Amniotic stem cell (primary cell): ENCODE results near the gene BSN.

ENCODE experiments used
- DNase-seq: peaks from one replicate; lab custom pipeline; 2025; lab: John Stamatoyannopoulos, UW

BSN gene

GRCh38 chr3:49656541-49657112 is 102.3 kb downstream of the BSN start:
- DNase-seq: no peak

DNA sequence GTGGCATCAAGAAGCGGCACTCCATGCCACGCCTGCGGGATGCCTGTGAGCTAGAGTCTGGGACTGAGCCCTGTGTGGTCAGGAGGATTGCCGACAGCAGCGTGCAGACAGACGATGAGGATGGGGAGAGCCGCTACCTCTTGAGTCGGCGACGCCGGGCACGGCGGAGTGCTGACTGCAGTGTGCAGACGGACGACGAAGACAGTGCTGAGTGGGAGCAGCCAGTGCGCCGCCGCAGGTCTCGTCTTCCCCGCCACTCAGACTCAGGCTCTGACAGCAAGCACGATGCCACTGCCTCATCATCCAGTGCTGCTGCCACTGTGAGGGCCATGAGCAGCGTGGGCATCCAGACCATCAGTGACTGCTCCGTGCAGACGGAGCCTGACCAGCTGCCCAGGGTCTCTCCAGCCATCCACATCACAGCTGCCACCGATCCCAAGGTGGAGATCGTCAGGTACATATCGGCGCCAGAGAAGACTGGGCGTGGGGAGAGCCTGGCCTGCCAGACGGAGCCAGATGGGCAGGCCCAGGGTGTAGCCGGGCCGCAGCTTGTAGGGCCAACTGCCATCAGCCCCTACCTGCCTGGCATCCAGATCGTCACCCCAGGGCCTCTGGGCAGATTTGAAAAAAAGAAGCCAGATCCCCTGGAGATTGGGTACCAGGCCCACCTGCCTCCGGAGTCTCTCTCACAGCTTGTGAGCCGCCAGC is 103.1 kb downstream of the BSN start:
- no peak for DNase-seq

GRCh38 chr3:49658711-49659110 is 104.4 kb downstream of the BSN start:
- no peak for DNase-seq

DNA sequence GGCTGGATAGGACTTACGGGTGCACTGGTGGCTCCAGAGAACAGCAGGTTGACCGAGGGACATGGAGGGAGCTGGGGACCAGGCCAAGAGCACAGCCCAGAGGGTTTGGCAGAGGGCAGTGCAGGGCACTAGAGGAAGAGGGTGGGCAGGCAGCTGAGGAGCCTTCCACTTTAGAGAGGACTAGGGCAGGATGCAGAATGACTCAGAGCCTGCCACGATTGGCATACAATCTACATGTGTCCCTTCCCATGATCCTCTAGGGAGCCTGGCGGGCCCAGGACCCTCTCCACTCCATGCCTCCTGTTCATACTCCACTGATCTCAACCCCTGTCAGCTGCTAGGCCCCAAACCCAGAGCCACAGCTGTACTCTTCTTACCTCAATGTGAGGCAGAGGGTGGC is 105.5 kb downstream of the BSN start:
- DNase-seq: no peak

- DNase-seq: no peak
Measured at GRCh38 chr3:49661281-49661680, 107.0 kb downstream of the BSN start.

- DNase-seq: no peak
Measured at GRCh38 chr3:49662021-49662420, 107.7 kb downstream of the BSN start.

DNA sequence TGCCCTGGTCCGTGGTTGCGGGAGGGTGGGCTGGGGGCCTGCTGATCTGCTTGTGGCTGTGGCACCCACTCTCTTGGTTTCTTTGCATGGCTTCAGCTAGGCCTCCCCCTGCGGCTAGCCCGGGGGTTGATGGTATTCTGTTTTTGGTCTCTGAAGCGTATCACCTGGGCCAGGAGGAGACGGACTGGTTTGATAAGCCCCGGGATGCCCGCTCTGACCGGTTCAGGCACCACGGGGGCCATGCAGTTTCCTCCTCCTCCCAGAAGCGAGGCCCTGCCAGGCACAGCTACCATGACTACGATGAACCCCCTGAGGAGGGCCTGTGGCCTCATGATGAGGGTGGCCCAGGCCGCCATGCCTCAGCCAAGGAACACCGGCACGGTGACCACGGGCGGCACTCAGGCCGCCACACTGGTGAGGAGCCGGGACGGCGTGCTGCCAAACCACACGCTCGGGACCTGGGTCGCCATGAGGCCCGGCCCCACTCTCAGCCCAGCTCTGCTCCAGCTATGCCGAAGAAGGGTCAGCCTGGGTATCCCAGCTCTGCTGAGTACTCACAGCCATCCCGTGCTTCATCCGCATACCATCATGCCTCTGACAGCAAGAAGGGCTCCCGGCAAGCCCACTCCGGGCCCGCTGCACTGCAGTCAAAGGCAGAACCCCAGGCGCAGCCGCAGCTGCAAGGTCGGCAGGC is 108.6 kb downstream of the BSN start:
- DNase-seq: no peak

DNA sequence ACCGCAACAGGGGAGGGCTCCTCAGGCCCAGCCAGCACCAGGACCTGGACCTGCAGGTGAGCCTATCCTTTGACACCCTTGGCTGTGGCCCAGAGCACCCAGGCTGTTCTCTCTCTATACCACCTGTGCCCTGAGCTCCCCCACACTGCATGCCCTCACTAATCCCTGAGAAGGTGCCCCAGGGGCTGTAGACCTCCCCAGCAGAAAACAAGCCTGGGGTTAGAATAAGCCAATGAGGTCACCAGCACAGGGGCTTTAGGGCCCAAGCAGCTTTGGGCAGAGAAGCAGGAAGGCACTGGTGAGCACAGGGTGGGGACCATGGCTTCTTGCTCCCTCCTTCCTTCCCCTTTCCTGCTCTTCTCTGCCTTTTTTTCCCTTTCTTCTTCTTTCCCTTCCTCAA is 109.6 kb downstream of the BSN start:
- no peak for DNase-seq

- DNase-seq: no peak
Measured at GRCh38 chr3:49664300-49664699, 110.0 kb downstream of the BSN start.

GRCh38 chr3:49665822-49666519 is 111.7 kb downstream of the BSN start:
- no peak for DNase-seq

DNA sequence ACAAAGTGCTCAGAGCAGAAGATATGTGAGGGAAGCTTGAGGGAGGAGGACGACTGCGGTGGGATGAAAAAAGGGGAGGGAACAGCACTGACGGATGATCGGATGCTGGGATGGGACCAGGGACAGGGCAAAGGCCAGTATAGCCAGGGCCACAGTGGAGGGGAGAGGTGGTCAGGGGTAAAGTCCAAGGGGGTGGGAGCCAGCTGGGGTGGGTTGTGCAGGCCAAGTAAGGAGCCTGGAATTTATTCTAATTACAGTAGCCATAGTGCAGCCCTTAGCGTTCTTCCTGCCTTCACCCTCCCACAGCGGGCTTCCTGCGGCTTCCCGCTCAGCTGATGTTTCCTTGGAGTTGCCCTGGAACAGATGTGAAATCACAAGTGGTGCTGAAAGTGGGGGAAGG is 112.3 kb downstream of the BSN start:
- no peak for DNase-seq

- DNase-seq: no peak
Measured at GRCh38 chr3:49667701-49668413, 113.6 kb downstream of the BSN start.

DNA sequence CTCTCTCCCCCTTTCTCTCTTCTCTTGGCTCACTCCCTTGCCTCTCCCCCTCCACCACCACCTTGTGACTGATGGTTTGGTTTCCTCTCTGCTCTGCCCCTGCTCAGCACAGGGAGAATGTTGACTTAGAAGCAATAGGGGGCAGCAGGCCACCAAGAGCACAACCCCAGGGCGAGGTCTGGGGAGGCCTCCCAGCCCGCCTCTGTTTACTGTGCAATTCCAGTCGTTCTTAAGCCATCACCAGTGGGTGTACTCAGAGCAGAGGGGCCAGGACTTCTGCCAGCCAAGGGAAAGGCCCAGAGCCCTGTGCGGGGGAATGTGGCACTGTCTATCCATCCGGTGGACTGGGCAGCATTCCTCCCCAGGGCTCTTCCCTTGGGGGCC is 114.1 kb downstream of the BSN start:
- no peak for DNase-seq

- DNase-seq: no peak
Measured at GRCh38 chr3:49668861-49669260, 114.6 kb downstream of the BSN start.

- no peak for DNase-seq
Measured at GRCh38 chr3:49669352-49669751, 115.1 kb downstream of the BSN start.

DNA sequence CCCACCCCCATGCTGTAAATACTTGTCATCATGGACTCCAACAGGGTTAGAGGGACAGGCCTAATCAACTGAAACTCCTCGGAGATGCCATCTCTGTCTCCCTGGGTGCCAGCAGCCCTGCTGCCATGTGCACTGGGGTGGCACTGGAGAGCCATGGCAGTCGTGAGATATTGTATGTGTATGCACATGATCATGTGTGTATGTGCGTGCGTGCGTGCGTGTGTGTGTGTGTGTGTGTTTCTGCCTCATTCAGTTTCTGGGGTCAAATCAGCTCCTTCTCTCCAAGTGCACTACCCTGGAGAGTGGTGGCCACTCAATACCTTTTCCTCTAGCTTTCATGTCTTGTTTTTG is 116.6 kb downstream of the BSN start:
- DNase-seq: no peak

DNA sequence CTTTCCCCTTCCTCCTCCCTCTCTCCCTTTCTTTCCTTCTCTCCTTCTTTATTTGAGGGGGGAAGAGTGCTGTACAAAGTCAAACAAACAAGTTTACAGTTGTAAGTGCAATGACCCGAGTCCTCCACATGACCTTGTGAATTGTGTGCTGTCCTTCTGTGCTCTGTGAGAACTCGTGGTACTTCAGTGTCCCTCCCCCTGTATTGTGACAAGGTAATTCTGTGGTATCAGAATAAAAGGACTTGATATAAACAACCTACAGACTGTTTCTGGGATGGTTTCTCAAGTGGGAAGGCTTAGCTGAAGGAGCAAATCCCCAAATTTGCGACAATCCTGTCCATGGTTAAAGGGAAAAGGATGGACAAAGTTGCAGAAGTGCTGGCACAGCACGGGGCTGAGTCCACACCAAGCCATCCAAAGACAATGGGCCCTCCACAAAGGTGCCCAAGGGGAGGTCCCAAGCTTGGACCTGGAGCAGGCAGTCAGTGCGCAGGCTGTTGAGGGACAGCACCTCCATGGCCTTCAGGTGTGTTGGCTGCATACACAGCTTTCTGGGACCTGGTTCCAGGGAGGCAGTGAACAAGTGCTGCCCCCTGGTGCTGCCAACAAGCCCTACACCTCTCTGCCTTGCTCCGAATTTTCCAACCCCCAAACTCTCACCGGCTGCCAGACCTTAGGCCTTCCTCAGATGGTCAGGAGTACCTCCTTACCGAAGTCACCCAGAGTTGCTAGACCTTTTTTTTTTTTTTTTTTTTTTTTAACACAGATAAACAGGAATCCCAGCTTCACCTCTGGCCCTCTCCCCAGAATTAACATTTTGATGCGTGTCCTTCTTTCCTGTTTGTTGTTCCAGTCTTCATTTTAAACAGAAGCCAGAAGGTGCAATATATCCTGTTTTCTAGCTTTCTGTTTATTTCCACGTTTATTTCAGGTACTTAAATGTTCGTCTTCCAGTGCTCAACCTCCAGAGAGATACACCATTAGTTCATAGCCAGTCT is 117.3 kb downstream of the BSN start:
- DNase-seq: no peak

GRCh38 chr3:49673121-49673714 is 118.9 kb downstream of the BSN start:
- DNase-seq: no peak

- DNase-seq: no peak
Measured at GRCh38 chr3:49673715-49674496, 119.6 kb downstream of the BSN start, which contains the start of gene APEH. Gene APEH (plus strand): TSS chr3:49674351. CDS start chr3:49674402, 51 bp downstream.

- DNase-seq: no peak
Measured at GRCh38 chr3:49674497-49674983, 120.3 kb downstream of the BSN start.
